Activated CD8-positive, alpha-beta memory T cell treated with anti-CD3 and anti-CD28 coated beads for 48 hours (primary cell): ENCODE measurements around the gene PTGR2.
"Not testable (repeated sequence)": the region's sequence is repeated elsewhere in the genome, so short reads cannot be mapped to it uniquely, and the experiment has no call there.

Source experiments
- DNase-seq, 3 experiments: peaks; one replicate each; pipeline ENCODE4 v3.0.0-alpha.2; 2020; ENCODE audit warnings: low read depth in 2 of 3, low spot score in 2 of 3

Gene PTGR2

DNA sequence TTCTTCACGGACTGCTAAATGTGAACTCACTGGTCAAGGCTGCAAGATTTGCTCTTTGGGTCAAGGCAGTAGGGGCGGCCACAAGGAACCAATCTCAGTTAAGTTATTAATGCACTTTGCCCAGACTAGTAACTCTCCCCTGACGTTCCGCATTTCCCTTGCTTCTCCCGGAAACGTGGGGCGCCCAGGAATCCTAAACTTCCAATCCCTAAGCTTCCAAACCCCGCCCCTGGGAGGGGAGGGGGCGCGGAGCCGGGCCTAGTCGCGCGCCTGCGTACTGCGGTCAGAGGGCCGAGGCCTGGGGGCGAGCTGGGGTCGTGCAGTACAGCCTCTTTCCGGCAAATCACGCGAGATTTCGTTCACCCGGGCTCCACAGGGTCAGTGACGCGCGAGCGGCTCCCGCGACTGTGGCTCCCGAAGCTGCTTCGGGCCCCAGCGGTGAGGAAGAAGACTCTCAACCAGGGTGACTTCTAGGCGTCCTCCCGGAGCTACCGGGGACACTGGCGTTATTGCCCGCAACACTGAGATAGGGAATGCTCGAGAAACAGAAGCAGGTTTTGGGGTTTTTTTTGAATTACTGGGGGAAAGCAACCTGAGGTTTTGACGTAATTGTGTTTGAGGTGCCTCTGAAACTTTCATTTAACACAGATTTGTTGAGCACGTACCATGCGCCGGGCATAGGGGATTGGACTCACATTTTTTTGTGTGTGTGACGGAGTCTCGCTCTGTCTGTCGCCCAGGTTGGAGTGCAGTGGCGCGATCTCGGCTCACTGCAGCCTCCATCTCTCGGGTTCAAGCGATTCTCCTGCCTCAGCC lies at the start of gene PTGR2:
TSS of gene PTGR2 (plus strand) at position 265 of the 816 bp plus-strand sequence. CDS start 7,032 bp downstream, outside the sequence.
- peak; percentile 67 to 80 (median 67) for DNase-seq

GRCh38 chr14:73802431-73803188 lies 49.0 kb upstream of the PTGR2 start:
- no peak for DNase-seq

DNA sequence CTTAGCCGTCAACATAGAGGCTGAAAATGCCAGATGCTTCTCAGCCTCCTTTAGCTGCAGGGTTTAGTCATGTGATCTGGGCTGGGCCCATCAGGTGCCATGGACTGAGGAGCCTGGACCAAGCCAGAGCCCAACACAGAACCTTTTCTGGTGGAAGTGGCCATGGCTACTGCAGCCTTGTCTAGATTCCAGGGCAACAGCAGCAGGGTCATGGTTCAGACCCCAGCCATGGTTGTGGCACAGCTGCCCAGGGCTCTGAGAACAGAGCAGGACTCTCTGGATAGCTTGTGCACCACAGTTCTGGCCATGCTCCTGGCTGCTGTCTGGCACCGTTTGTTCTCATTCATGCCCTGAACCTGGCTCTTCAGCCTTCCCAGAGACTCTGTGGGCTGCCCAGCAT lies 47.0 kb upstream of the PTGR2 start:
- no peak for DNase-seq

DNA sequence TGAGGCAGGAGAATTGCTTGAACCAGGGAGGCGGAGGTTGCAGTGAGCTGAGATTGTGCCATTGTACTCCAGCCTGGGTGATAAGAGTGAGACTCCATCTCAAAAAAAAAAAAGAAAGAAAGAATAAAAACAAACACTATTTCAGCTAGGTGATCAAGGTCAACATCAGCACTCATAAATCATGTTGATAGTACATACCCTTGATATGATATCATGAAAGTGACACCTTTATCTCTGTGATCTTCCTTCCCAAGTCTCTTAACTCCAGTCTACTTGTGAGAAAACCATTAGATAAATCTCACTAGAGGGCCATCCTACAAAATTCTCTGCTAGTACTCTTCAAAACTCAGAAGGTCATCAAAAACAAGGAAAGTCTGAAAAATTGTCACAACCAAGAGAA lies 44.2 kb upstream of the PTGR2 start:
- no peak for DNase-seq

- DNase-seq = no peak
Measured at GRCh38 chr14:73809391-73809790, 42.2 kb upstream of the PTGR2 start.

DNA sequence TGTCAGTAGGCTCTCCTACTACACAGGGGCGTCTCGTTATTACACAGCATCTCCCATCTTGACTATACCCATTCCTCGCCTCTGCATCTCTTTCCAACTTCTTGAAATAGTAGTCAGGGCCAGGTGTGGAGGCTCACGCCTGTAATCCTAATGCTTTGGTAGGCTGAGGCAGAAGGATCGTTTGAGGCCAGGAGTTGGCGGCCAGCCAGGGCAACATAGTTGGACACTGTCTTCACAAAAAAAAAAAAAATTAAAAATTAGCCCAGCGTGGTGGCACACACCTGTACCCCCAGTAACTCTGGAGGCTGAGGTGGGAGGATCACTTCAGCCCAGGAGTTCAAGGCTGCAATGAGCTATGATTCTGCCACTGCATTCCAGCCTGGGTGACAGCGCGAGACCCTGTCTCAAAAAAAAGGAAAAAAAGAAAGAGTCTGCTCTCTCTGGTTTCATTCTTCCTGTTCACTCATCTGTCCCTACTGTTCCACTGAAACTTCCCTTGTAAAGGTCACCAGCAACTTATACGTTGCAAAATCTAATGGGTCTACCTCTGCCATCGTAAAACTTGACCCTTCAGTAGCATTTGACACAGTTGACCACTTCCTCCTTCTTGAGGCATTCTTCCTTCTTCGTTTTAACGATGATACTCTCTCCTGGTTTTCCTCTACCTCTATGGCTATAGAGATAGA lies 41.0 kb upstream of the PTGR2 start:
- DNase-seq = no peak

DNA sequence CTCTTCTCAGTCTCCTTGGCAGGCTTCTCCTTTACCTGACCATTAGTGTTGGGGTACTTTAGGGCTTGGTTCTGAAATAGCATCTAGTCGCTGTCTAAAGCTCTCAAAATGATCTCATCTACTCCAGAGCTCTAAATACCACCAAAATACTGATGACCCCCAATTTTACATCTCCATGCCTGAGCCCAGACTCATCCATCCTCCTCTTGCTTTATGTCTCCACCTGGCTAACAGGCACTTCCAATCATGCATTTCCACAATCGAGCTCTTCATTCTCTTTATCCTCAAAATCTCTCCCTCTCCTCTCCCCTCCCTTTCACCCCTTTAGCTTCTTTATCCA lies 40.5 kb upstream of the PTGR2 start:
- DNase-seq = no peak

- DNase-seq = no peak
Measured at GRCh38 chr14:73814153-73814552, 37.5 kb upstream of the PTGR2 start.

DNA sequence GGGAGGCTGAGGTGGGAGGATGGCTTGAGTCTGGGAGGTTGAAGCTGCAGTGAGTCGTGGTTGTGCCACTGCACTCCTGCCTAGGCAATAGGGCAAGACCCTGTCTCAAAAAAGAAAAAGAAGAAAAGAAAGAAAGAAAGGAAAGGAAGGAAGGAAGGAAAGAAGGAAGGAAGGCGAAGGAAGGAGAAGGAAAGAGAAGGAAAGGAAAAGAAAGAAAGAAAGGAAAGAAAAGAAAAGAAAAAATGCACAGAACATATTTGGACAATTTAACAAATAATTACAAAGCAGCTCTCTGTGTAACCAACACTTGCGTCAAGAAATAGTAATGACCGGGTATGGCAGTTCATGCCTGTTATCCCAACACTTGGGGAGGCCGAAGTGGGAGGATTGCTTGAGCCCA lies 35.8 kb upstream of the PTGR2 start:
- no peak for DNase-seq

DNA sequence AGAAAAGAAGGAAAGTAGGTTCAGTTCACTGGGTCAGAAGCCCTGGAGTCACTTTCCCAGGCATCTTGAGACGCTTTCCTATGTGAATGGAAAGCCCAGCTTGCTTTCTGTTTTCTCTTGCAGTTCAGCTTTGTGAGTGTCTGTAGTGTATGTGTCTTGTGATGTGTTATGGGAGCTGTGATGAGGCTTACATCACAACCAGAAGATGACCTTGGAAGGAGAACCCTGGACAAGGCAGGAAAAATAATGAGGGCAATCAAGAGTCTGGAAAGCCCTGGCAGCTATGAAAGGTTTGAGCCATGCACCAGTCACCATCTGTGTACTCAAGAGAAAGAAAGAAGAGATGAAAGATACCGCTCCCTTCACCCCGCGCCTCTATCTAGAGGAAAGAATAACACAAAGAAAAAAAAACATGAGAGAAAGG lies 35.2 kb upstream of the PTGR2 start:
- DNase-seq = no peak

DNA sequence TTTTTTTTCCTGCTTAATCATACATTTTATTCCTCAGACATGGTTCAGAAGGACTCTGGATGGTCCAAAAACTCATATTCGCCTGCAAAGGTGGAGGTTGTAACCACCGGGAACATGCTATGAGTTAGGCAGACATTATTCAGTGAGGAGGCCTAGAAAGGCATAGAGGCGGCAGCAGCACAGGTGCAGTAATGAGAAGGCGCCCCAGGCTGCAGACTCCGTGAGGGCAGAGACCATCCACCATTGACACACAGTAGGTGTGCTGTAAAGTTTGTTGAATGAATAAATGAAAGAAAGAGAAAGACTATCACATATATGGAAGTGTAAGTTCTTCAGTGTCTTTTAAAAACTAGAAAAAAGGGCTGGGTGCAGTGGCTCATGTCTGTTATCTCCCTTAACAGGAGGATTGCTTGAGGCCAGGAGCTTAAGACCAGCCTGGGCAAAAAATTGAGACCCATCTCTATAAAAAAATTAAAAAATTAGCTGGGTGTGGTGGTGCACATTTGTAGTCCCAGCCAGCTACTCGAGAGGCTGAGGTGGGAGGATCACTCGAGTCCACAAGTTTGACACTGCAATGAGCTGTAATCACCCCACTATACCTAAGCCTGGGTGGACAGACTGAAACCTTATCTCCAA lies 34.5 kb upstream of the PTGR2 start:
- no peak for DNase-seq

- DNase-seq = no peak
Measured at GRCh38 chr14:73818821-73819220, 32.8 kb upstream of the PTGR2 start.

DNA sequence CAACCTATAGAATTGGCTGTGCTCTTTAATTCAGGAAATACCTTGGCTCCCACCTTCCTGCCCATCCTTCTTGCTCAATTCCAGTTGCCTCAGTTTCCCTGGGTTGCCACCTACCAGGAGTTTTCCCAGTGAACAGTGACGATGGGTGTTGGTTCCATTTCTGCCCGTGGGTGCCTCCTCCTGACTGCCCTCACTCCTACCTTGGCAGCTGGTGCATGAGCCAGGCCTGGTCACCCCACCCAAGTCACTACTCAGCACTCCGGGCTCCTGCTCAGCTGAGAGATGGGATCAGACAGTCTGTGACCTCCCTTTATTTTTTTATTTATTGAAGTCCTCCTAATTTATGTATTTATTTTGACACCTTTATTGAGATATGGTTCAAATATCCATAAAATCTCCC lies 31.0 kb upstream of the PTGR2 start:
- no peak for DNase-seq

GRCh38 chr14:73823339-73823885 lies 28.2 kb upstream of the PTGR2 start:
- DNase-seq = no peak

DNA sequence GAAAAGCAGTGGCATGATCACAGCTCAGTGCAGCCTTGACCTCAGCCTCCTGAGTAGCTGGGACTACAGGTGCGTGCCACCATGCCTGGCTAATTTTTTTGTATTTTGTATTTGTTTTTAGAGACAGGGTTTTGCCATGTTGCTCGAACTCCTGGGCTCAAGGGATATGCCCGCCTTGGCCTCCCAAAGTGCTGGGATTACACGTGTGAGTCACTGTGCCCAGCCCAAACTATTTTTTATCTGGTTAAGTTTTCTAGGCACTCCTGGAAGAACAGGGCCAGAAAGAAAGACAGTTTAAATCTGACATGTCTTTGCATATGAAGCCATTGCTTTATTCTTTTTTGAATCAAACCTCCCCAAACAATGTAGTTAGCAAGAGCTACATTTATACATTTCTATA lies 27.5 kb upstream of the PTGR2 start:
- no peak for DNase-seq

DNA sequence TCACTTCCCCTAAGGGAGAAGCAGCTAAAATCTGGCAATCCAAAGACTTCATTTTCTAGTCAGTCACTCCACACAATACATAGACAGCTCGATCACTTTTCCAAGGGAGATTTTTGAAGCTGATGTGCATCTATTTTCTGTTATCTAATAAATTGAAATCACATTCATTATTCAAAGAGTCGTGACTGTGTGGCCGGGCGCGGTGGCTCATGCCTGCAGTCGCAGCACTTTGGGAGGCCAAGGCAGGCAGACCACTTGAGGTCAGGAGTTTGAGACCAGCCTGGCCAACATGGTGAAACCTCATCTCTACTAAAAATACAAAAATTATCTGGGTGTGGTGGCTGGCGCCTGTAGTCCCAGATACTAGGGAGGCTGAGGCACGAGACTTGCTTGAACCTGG lies 27.1 kb upstream of the PTGR2 start:
- no peak for DNase-seq

- peak; percentile 31 to 55 (median 50) for DNase-seq
Measured at GRCh38 chr14:73825551-73826188, 26.0 kb upstream of the PTGR2 start.

DNA sequence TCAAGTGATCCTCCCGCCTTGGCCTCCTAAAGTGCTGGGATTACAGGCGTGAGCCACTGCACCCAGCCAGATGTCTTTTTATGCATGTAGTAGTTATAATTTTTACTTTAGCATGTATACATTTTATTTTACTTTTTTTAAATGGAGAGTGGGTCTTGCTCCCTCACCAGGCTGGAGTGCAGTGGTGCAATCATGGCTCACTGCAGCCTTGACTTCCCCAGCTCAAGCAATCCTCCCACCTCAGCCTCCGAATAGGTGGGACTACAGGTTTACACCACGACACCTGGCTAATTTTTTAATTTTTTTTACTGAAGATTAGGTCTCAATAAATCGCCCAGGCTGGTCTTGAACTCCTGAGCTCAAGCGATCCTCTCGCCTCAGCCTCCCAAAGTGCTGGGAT lies 24.4 kb upstream of the PTGR2 start:
- not testable (repeated sequence) for DNase-seq

DNA sequence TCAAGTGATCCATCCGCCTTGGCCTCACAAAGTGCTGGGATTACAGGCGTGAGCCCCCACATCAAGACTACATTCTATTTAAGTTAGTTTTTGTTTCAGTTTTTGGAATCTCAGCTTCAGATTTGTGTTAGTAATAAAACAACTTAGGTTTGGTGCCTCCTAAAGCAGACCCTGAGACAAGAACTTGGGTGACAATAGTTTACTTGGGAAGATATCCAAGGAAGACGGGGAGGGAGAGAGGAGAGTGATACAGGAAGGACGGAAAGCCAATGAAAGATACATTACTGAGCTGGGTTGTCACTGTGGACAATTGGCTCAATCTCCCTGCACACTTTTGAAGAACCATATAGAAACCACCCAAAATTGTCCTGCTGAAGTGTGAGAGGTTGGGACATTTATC lies 22.6 kb upstream of the PTGR2 start:
- no peak for DNase-seq

DNA sequence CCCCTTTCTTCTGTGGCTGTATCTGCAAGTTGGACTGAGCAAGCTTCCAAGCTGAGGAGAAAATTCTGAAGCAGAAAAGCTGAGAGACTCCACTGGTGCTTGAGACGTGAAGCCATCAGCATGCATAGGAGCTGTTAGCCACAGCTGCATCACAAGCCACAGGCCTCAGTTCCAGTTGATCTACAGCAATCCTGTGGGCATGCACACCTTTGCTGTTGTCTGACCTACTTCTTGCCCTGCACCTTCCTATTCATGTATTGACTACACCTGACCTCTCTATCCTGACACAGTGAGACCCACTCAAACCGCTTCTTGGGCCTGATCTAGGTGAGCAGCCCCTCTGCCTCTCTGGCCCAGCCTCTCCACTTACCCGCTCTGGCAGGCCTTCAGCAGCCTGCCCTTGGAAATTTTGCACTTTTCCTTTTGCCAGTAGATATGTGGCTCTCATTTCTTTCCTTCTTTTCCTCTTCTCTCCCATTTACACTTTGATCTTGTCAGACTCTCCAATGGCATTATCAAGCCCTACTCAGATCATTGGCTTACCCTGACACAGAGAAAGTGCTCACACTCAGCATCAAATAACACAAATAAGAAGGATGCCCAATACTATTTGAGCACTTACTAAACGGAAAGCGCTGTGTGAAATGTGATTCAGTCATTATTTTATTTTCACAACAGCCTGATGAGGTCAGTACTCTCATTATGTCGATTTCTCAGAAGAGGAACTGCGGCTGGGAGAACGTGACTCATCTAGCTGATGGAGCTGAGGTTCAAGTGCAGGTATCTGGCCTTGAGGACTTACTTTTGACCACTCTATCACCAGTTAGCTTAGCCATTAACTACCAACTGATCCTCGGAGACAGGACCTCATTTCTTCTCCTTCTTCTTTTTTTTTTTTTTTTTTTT lies 21.9 kb upstream of the PTGR2 start:
- no peak for DNase-seq
